Chondrocyte (in vitro differentiated cells): ENCODE results near the gene INPP5D. TPM values are rescaled to one million over a fixed set of nuclear protein-coding genes. Genes with fewer than 3 reads are reported as not detected.

Source experiments
- DNase-seq: peaks from one replicate; pipeline ENCODE4 v3.0.0; 2021; ENCODE audit warnings: mixed read lengths, low spot score
- H3K27ac Mint-ChIP-seq: one replicate; pipeline ENCODE4 v1.8.0; 2021; ENCODE audit warnings: mild to moderate bottlenecking, moderate library complexity, mixed read lengths; ENCODE audit not compliant: unreplicated experiment
- H3K27me3 Mint-ChIP-seq: 2 replicates; pipeline ENCODE4 v1.8.0; 2021; ENCODE audit warnings: low read depth, mixed read lengths
- H3K36me3 Mint-ChIP-seq: 2 replicates; pipeline ENCODE4 v1.8.0; 2021; ENCODE audit warnings: low read depth, mixed read lengths
- H3K4me1 Mint-ChIP-seq: 2 replicates; pipeline ENCODE4 v1.8.0; 2021; ENCODE audit warnings: low read depth, mild to moderate bottlenecking, mixed read lengths
- H3K4me3 Mint-ChIP-seq: one replicate; pipeline ENCODE4 v1.8.0; 2021; ENCODE audit warnings: mild to moderate bottlenecking, moderate library complexity, mixed read lengths; ENCODE audit not compliant: unreplicated experiment
- H3K9me3 Mint-ChIP-seq: 2 replicates; pipeline ENCODE4 v1.8.0; 2021; ENCODE audit warnings: low read depth, mixed read lengths
- CTCF ChIP-seq: fragments of 200-600 bp; sonication (generic); IDR thresholded peaks from 2 replicates; pipeline ENCODE4 v1.5.0; 2021; ENCODE audit warnings: antibody characterized with exemption, mild to moderate bottlenecking, moderate library complexity
- total RNA-seq: library from RNA; stranded (reverse); gene quantifications from 3 replicates; pipeline ENCODE4 v1.2.1, GENCODE V29; 2021

INPP5D gene
- total RNA-seq, 1 donor from 2014 or later: 0.20 TPM

GRCh38 chr2:233240897-233241296 lies 180.8 kb downstream of the INPP5D start:
- Mint-ChIP-seq H3K36me3 (no peaks in the 10 kb centered on the region), H3K27me3 (no peaks in the 10 kb centered on the region), H3K4me1 (no peaks in the 10 kb centered on the region), H3K27ac (no peak overlapping the region), H3K9me3 (no peaks in the 10 kb centered on the region), H3K4me3 (no peak overlapping the region)
- no peak for TF ChIP-seq CTCF
- no peak for DNase-seq

GRCh38 chr2:233241803-233242202 lies 181.7 kb downstream of the INPP5D start:
- H3K27ac Mint-ChIP-seq: no peak overlapping the region

GRCh38 chr2:233242231-233242927 lies 182.2 kb downstream of the INPP5D start:
- Mint-ChIP-seq H3K4me1 (no peaks in the 10 kb centered on the region), H3K27ac (no peak overlapping the region), H3K36me3 (no peaks in the 10 kb centered on the region), H3K27me3 (no peaks in the 10 kb centered on the region), H3K9me3 (no peaks in the 10 kb centered on the region), H3K4me3 (no peak overlapping the region)
- no peak for TF ChIP-seq CTCF
- DNase-seq: no peak

More at GRCh38 chr2:233241803-233242202, 181.7 kb downstream of the INPP5D start:
- no peaks in the 10 kb centered on the region for H3K4me1 Mint-ChIP-seq
- no peak for DNase-seq
- no peaks in the 10 kb centered on the region for H3K27me3 Mint-ChIP-seq
- H3K9me3 Mint-ChIP-seq: no peaks in the 10 kb centered on the region
- no peaks in the 10 kb centered on the region for H3K36me3 Mint-ChIP-seq
- TF ChIP-seq CTCF: no peak
- H3K4me3 Mint-ChIP-seq: no peak overlapping the region

- no peaks in the 10 kb centered on the region for H3K9me3 Mint-ChIP-seq
- no peak for TF ChIP-seq CTCF
- no peak overlapping the region for H3K4me3 Mint-ChIP-seq
- DNase-seq: no peak
- no peaks in the 10 kb centered on the region for H3K36me3 Mint-ChIP-seq
- H3K4me1 Mint-ChIP-seq: no peaks in the 10 kb centered on the region
- no peaks in the 10 kb centered on the region for H3K27me3 Mint-ChIP-seq
- H3K27ac Mint-ChIP-seq: no peak overlapping the region
Measured at GRCh38 chr2:233243348-233243747, 183.2 kb downstream of the INPP5D start.

- no peak overlapping the region for H3K27ac Mint-ChIP-seq
- H3K4me3 Mint-ChIP-seq: no peak overlapping the region
- TF ChIP-seq CTCF: no peak
- H3K36me3 Mint-ChIP-seq: no peaks in the 10 kb centered on the region
- no peak for DNase-seq
- H3K27me3 Mint-ChIP-seq: no peaks in the 10 kb centered on the region
- H3K9me3 Mint-ChIP-seq: no peaks in the 10 kb centered on the region
- no peaks in the 10 kb centered on the region for H3K4me1 Mint-ChIP-seq
Measured at GRCh38 chr2:233244818-233245217, 184.7 kb downstream of the INPP5D start.
